ENCODE data around the gene CLEC18A.

CLEC18A gene

GRCh38 chr16:69909760-69910159 lies 41.4 kb upstream of the CLEC18A start:
- H3K9me3 ChIP-seq (ENCODE audit: control insufficient read depth, insufficient read depth, low read depth, low read length): no peaks in the 10 kb centered on the region
- no peak overlapping the region for H3K4me3 ChIP-seq (ENCODE audit: low read depth, low read length)
- POLR2A ChIA-PET: no interaction called here
- no peak for TF ChIP-seq SCRT1 (tag by site-specific recombination; IDR thresholded peaks at IDR 0.05; ENCODE audit: borderline replicate concordance)
- TF ChIP-seq PATZ1 (tag by site-specific recombination; IDR thresholded peaks at IDR 0.05): no peak
- TF ChIP-seq ZNF768 (tag by site-specific recombination; IDR thresholded peaks at IDR 0.05): no peak
- no peak for TF ChIP-seq BCL6B (tag by site-specific recombination; IDR thresholded peaks at IDR 0.05)
- no peak for TF ChIP-seq ELK4 (IDR thresholded peaks at IDR 0.05; ENCODE audit: borderline replicate concordance, low read depth, low read length)
- TF ChIP-seq SALL2 (tag by site-specific recombination; IDR thresholded peaks at IDR 0.05; ENCODE audit: borderline replicate concordance): no peak
- TF ChIP-seq ZNF132 (tag by site-specific recombination; IDR thresholded peaks at IDR 0.05; ENCODE audit: borderline replicate concordance): no peak
- no peak for TF ChIP-seq IKZF3 (tag by site-specific recombination; IDR thresholded peaks at IDR 0.05)
- TF ChIP-seq ZNF555 (tag by site-specific recombination; conservative IDR thresholded peaks at IDR 0.05): no peak
- TF ChIP-seq ZNF596 (tag by site-specific recombination; IDR thresholded peaks at IDR 0.05): no peak
- no peak for TF ChIP-seq ZNF658 (tag by site-specific recombination; IDR thresholded peaks at IDR 0.05)
- no peak for TF ChIP-seq ZNF677 (tag by site-specific recombination; IDR thresholded peaks at IDR 0.05)
- no peak for TF ChIP-seq ZNF221 (tag by site-specific recombination; IDR thresholded peaks at IDR 0.05; ENCODE audit: borderline replicate concordance)
- no peak for TF ChIP-seq ZNF791 (tag by site-specific recombination; IDR thresholded peaks at IDR 0.05)
- no peak for TF ChIP-seq HIC1 (tag by site-specific recombination; IDR thresholded peaks at IDR 0.05)
- no peak for TF ChIP-seq ZNF558 (tag by site-specific recombination; IDR thresholded peaks at IDR 0.05)
- TF ChIP-seq ZNF580 (tag by site-specific recombination; IDR thresholded peaks at IDR 0.05): no peak
- peaks cover 0 to 25% of the 10 kb centered on the region in 2 experiments; a peak in 1 of 3 replicates for H3K36me3 ChIP-seq (ENCODE audit: control insufficient read depth in 2 of 2, insufficient read depth in 1 of 2, low read length in 2 of 2)
- no peaks in the 10 kb centered on the region for H3K4me1 ChIP-seq (ENCODE audit: control insufficient read depth, insufficient read depth, low read length)
- CTCF ChIA-PET: interaction anchor here (0.9 kb wide), 1 partner anchor 21 kb away, joined by 3 read pairs; no protein-coding TSS in a partner anchor
- H3K27ac ChIP-seq (ENCODE audit: extremely low read depth, low read depth, low read length): no peak overlapping the region

- no peaks in the 10 kb centered on the region for H3K4me1 ChIP-seq (ENCODE audit: control insufficient read depth, insufficient read depth, low read length)
- ChIA-PET POLR2A (no interaction called here), CTCF (interaction anchor here (0.6 to 0.9 kb wide), 2 partner anchors 19 to 71 kb away, joined by 3 read pairs; no protein-coding TSS in a partner anchor)
- H3K36me3 ChIP-seq (ENCODE audit: control insufficient read depth in 2 of 2, insufficient read depth in 1 of 2, low read length in 2 of 2): peaks cover 0 to 25% of the 10 kb centered on the region in 2 experiments; a peak in 1 of 3 replicates
- no peaks in the 10 kb centered on the region for H3K9me3 ChIP-seq (ENCODE audit: control insufficient read depth, insufficient read depth, low read depth, low read length)
- H3K4me3 ChIP-seq (ENCODE audit: low read depth, low read length): no peak overlapping the region
- H3K27ac ChIP-seq (ENCODE audit: extremely low read depth, low read depth, low read length): no peak overlapping the region
- TF ChIP-seq TRIM28 (IDR thresholded peaks at IDR 0.05; ENCODE audit: borderline replicate concordance, low read length) (no peak), ZNF423 (tag by site-specific recombination; IDR thresholded peaks at IDR 0.05) (no peak), ZNF354C (tag by site-specific recombination; IDR thresholded peaks at IDR 0.05; ENCODE audit: borderline replicate concordance, low read depth) (no peak), HOXD13 (CRISPR knock-in tag; IDR thresholded peaks at IDR 0.05; ENCODE audit: borderline replicate concordance) (no peak), ZBTB21 (tag by site-specific recombination; IDR thresholded peaks at IDR 0.05) (no peak), ZSCAN5A (tag by site-specific recombination; IDR thresholded peaks at IDR 0.05) (no peak), ZNF26 (tag by site-specific recombination; IDR thresholded peaks at IDR 0.05) (no peak), ZNF501 (tag by site-specific recombination; IDR thresholded peaks at IDR 0.05) (no peak), ZNF324 (tag by site-specific recombination; IDR thresholded peaks at IDR 0.05) (no peak), ZFP37 (tag by site-specific recombination; IDR thresholded peaks at IDR 0.05) (no peak)
Observed at GRCh38 chr16:69910964-69911363, 40.2 kb upstream of the CLEC18A start.

All from HEK293 (cell line).